MM.1S (cell line): Measurements from ENCODE around the gene CHID1.

Experiments
- DNase-seq: peaks from one replicate; pipeline ENCODE4 v3.0.0-alpha.2; 2015
- H2AFZ ChIP-seq: fragments of 300-600 bp; sonication (generic); 2 replicates; pipeline ENCODE4 v1.6.0; 2016; ENCODE audit warnings: antibody characterized with exemption, low read length
- H3F3A ChIP-seq: fragments of 300-600 bp; sonication (generic); 2 replicates; pipeline ENCODE4 v1.6.1; 2016; ENCODE audit warnings: mild to moderate bottlenecking, antibody characterized with exemption, low read length, moderate library complexity, mixed read lengths; ENCODE audit not compliant: insufficient read depth
- H3K27ac ChIP-seq: fragments of 300-600 bp; sonication (generic); 2 replicates; pipeline ENCODE4 v1.5.1; 2016; ENCODE audit warnings: mild to moderate bottlenecking, low read length
- H3K27me3 ChIP-seq: fragments of 300-600 bp; sonication (generic); replicated peaks from 2 replicates; pipeline ENCODE4 v1.6.0; 2016; ENCODE audit warnings: low read length; ENCODE audit not compliant: insufficient read depth
- H3K36me3 ChIP-seq: fragments of 300-600 bp; sonication (generic); replicated peaks from 2 replicates; pipeline ENCODE4 v1.6.1; 2016; ENCODE audit warnings: mild to moderate bottlenecking, low read length, mixed read lengths; ENCODE audit not compliant: insufficient read depth
- H3K4me1 ChIP-seq: fragments of 300-600 bp; sonication (generic); 2 replicates; pipeline ENCODE4 v1.6.1; 2016; ENCODE audit warnings: low read length, mixed read lengths
- H3K4me2 ChIP-seq: fragments of 300-600 bp; sonication (generic); 2 replicates; pipeline ENCODE4 v1.6.0; 2016; ENCODE audit warnings: low read depth, low read length
- H3K4me3 ChIP-seq: fragments of 300-600 bp; sonication (generic); 2 replicates; pipeline ENCODE4 v1.5.1; 2016; ENCODE audit warnings: low read length, mixed read lengths
- H3K79me2 ChIP-seq: fragments of 300-600 bp; sonication (generic); 2 replicates; pipeline ENCODE4 v1.6.1; 2016; ENCODE audit warnings: mixed run types, low read length, mixed read lengths
- H3K9ac ChIP-seq: fragments of 300-600 bp; sonication (generic); 2 replicates; pipeline ENCODE4 v1.6.1; 2016; ENCODE audit warnings: low read length, mixed read lengths
- H3K9me2 ChIP-seq: fragments of 300-600 bp; sonication (generic); replicated peaks from 2 replicates; pipeline ENCODE4 v1.6.1; 2016; ENCODE audit warnings: mild to moderate bottlenecking, low read length, mixed read lengths; ENCODE audit not compliant: insufficient read depth
- H3K9me3 ChIP-seq: fragments of 300-600 bp; sonication (generic); replicated peaks from 2 replicates; pipeline ENCODE4 v1.6.1; 2016; ENCODE audit warnings: mild to moderate bottlenecking, low read length, mixed read lengths; ENCODE audit not compliant: insufficient read depth
- H4K20me1 ChIP-seq: fragments of 300-600 bp; sonication (generic); 2 replicates; pipeline ENCODE4 v1.6.1; 2016; ENCODE audit warnings: mild to moderate bottlenecking, low read length, moderate library complexity, mixed read lengths; ENCODE audit not compliant: insufficient read depth
- CTCF ChIP-seq: fragments of 300-600 bp; sonication (generic); IDR thresholded peaks from 2 replicates; pipeline ENCODE4 v1.5.1; 2016; ENCODE audit warnings: antibody characterized with exemption, low read length, mixed read lengths
- EZH2 ChIP-seq: fragments of 300-600 bp; sonication (generic); optimal IDR thresholded peaks from 2 replicates; pipeline ENCODE3; 2017; ENCODE audit warnings: low read depth, mild to moderate bottlenecking, antibody characterized with exemption, low read length, mixed read lengths
- EZH2phosphoT487 ChIP-seq: fragments of 300-600 bp; sonication (generic); IDR thresholded peaks from 2 replicates; pipeline ENCODE4 v1.6.1; 2018; ENCODE audit warnings: antibody characterized with exemption, low read length

CHID1 gene

GRCh38 chr11:954392-955153, 44.0 kb upstream of the CHID1 start:
- H4K20me1 ChIP-seq, result peaks cover 7% of the 10 kb centered on the region; the same call in 1 of the 2 replicates
- H3F3A ChIP-seq, result no peaks in the 10 kb centered on the region
- no peaks in the 10 kb centered on the region for H3K9me3 ChIP-seq
- no peak overlapping the region for H3K9ac ChIP-seq
- no peak for DNase-seq
- no peak overlapping the region for H3K4me2 ChIP-seq
- H2AFZ ChIP-seq, result no peak overlapping the region
- no peak overlapping the region for H3K27ac ChIP-seq
- H3K79me2 ChIP-seq, result peaks cover 84% of the 10 kb centered on the region
- TF ChIP-seq EZH2, result no peak
- TF ChIP-seq CTCF, result no peak
- TF ChIP-seq EZH2phosphoT487, result no peak
- no peaks in the 10 kb centered on the region; the same call in 1 of the 2 replicates for H3K36me3 ChIP-seq
- no peaks in the 10 kb centered on the region for H3K4me1 ChIP-seq
- H3K27me3 ChIP-seq, result no peaks in the 10 kb centered on the region
- no peaks in the 10 kb centered on the region for H3K9me2 ChIP-seq
- no peak overlapping the region for H3K4me3 ChIP-seq

- no peak overlapping the region for H3K4me2 ChIP-seq
- peaks cover 74% of the 10 kb centered on the region for H3K79me2 ChIP-seq
- no peaks in the 10 kb centered on the region for H3K9me3 ChIP-seq
- H3K4me3 ChIP-seq, result no peak overlapping the region
- no peak overlapping the region for H3K9ac ChIP-seq
- TF ChIP-seq EZH2phosphoT487 (no peak), EZH2 (no peak), CTCF (no peak)
- H3K27me3 ChIP-seq, result no peaks in the 10 kb centered on the region
- H3K27ac ChIP-seq, result no peak overlapping the region
- no peaks in the 10 kb centered on the region; the same call in 1 of the 2 replicates for H3K36me3 ChIP-seq
- no peak overlapping the region for H2AFZ ChIP-seq
- peaks cover 7% of the 10 kb centered on the region; the same call in 1 of the 2 replicates for H4K20me1 ChIP-seq
- no peaks in the 10 kb centered on the region for H3F3A ChIP-seq
- DNase-seq, result no peak
- no peaks in the 10 kb centered on the region for H3K9me2 ChIP-seq
- H3K4me1 ChIP-seq, result no peaks in the 10 kb centered on the region
Observed at GRCh38 chr11:953512-953911, 42.9 kb upstream of the CHID1 start.

GRCh38 chr11:952406-953385, 42.1 kb upstream of the CHID1 start:
- H3K9me3 ChIP-seq, result no peaks in the 10 kb centered on the region
- DNase-seq, result no peak
- H3K27ac ChIP-seq, result no peak overlapping the region
- no peaks in the 10 kb centered on the region for H3K27me3 ChIP-seq
- no peak overlapping the region for H3K9ac ChIP-seq
- H3K9me2 ChIP-seq, result no peaks in the 10 kb centered on the region
- no peaks in the 10 kb centered on the region for H3K4me1 ChIP-seq
- no peak overlapping the region for H2AFZ ChIP-seq
- H3F3A ChIP-seq, result no peaks in the 10 kb centered on the region
- no peak overlapping the region for H3K4me3 ChIP-seq
- peaks cover 7% of the 10 kb centered on the region; the same call in 1 of the 2 replicates for H4K20me1 ChIP-seq
- H3K4me2 ChIP-seq, result no peak overlapping the region
- TF ChIP-seq CTCF (no peak), EZH2phosphoT487 (no peak), EZH2 (no peak)
- peaks cover 66% of the 10 kb centered on the region for H3K79me2 ChIP-seq
- no peaks in the 10 kb centered on the region; the same call in 1 of the 2 replicates for H3K36me3 ChIP-seq
